GM12872 (cell line): ENCODE data around the gene SESTD1.

Experiments
- CTCF ChIP-seq: IDR thresholded peaks from 3 replicates; pipeline ENCODE4 v1.5.1; 2011; ENCODE audit warnings: low read depth, mild to moderate bottlenecking, low read length, moderate library complexity; ENCODE audit not compliant: insufficient read depth

Gene SESTD1

GRCh38 chr2:179252423-179252822 is 12.2 kb downstream of the SESTD1 start:
- no peak for TF ChIP-seq CTCF

- TF ChIP-seq CTCF: no peak
Observed at GRCh38 chr2:179251870-179252269, 12.8 kb downstream of the SESTD1 start.

- no peak for TF ChIP-seq CTCF
Observed at GRCh38 chr2:179250848-179251504, 13.7 kb downstream of the SESTD1 start.

- TF ChIP-seq CTCF: no peak
Observed at GRCh38 chr2:179250095-179250494, 14.5 kb downstream of the SESTD1 start.

- no peak for TF ChIP-seq CTCF
Observed at GRCh38 chr2:179248024-179248348, 16.6 kb downstream of the SESTD1 start.

- no peak for TF ChIP-seq CTCF
Observed at GRCh38 chr2:179247318-179248023, 17.2 kb downstream of the SESTD1 start.

GRCh38 chr2:179243046-179243445 is 21.6 kb downstream of the SESTD1 start:
- TF ChIP-seq CTCF: no peak
